ENCODE measurements around the gene ATP6V1A. TPM values are rescaled to one million over a fixed set of nuclear protein-coding genes. Genes with fewer than 3 reads are reported as not detected.

ATP6V1A gene
- total RNA-seq, 1 experiment from 2014 or later, result 67.4 TPM

- H3K36me3 ChIP-seq (replicated peaks; ENCODE audit: control insufficient read depth, insufficient read depth, low read length), result no peaks in the 10 kb centered on the region
- no peak for DNase-seq
- H3K4me3 ChIP-seq (ENCODE audit: insufficient read depth, low read depth, low read length), result no peak overlapping the region
- no peaks in the 10 kb centered on the region for H3K27me3 ChIP-seq (ENCODE audit: control insufficient read depth, insufficient read depth, low read length)
Observed at GRCh38 chr3:113771993-113772392, 25.2 kb downstream of the ATP6V1A start.

DNA sequence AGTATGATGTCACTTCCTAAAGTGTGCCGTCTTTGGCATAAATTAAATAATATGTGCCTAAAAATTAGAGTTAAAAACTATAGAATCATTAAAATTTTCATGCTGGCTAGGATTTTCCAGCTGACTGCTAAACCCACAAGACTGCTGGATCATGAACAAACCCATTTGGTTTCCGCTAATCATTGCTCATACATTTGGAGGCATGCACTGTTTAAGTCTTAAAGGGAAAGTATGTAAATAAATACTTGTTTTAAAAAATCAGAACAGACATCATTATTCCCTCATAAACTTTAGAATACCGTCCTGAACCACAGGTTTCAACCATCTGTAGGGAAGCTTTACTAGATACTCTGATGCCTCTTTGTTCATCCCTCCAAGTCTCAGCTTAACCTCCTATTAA, 26.5 kb downstream of the ATP6V1A start:
- DNase-seq, result no peak
- Histone ChIP-seq H3K27me3 (ENCODE audit: control insufficient read depth, insufficient read depth, low read length) (no peaks in the 10 kb centered on the region), H3K36me3 (replicated peaks; ENCODE audit: control insufficient read depth, insufficient read depth, low read length) (no peaks in the 10 kb centered on the region), H3K4me3 (ENCODE audit: insufficient read depth, low read depth, low read length) (no peak overlapping the region)

DNA sequence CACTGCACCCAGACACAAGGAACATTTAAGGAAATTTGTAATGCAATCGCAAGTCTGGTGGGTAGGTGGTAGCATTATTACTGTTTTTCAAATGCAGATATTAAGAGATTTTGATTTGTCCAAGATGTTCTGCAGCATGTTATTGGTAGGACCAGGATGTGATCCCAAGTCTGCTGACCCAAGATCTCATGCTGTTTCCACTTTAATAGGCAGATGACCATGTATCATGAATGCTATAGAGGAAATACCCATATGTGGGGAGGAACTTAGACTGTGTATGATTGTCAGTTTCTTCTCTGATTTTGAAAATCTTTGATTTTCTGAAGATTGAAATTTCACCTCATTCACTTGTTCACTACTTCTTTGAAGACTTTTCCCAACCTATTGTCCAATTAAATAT, 28.7 kb downstream of the ATP6V1A start:
- DNase-seq, result no peak
- H3K36me3 ChIP-seq (replicated peaks; ENCODE audit: control insufficient read depth, insufficient read depth, low read length), result no peaks in the 10 kb centered on the region
- H3K4me3 ChIP-seq (ENCODE audit: insufficient read depth, low read depth, low read length), result no peak overlapping the region
- no peaks in the 10 kb centered on the region for H3K27me3 ChIP-seq (ENCODE audit: control insufficient read depth, insufficient read depth, low read length)

DNA sequence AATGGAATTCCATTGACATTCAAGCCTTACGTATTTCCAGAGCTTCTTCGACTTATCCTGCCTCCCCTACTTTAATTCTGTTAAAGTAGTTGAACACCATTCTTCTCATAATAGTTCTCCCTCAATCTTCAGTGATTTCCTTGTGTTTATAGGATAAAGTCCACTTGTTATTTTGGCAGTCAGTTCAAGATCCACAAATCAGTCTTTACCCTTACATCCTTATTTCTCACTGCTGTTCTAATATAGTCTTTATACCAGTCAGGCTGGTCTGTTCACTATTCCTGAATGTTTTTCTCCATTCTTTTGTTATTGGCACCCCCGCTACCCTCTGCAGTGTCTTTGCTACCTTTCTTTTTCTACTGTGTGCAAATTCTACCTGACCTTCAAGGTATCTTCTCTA, 29.7 kb downstream of the ATP6V1A start:
- no peak for DNase-seq
- no peaks in the 10 kb centered on the region for H3K27me3 ChIP-seq (ENCODE audit: control insufficient read depth, insufficient read depth, low read length)
- no peak overlapping the region for H3K4me3 ChIP-seq (ENCODE audit: insufficient read depth, low read depth, low read length)

DNA sequence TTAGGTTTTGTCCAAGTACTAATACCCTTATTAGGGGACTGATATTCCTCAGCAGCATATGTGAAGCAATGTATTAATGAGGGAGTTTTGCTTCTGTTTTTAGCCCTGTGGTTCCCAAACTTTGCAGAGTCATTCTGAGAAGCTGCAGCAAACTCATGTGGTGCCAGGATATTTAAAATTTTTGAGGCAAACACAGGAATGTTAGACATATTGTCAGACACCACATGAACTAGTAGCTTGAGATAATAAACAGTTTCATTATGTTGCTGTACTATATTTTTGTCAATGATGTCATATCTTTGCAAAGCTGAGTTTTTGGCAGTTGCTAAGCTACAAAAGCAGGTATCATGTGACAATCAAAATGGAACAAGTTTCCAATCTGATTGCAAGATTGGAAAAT, 36.6 kb downstream of the ATP6V1A start:
- no peak overlapping the region for H3K4me3 ChIP-seq (ENCODE audit: insufficient read depth, low read depth, low read length)
- DNase-seq, result no peak
- no peaks in the 10 kb centered on the region; the same call in 1 of the 2 replicates for H3K36me3 ChIP-seq (replicated peaks; ENCODE audit: control insufficient read depth, insufficient read depth, low read length)
- H3K27me3 ChIP-seq (ENCODE audit: control insufficient read depth, insufficient read depth, low read length), result no peaks in the 10 kb centered on the region

More for the DNA sequence above, 29.7 kb downstream of the ATP6V1A start:
- H3K36me3 ChIP-seq (replicated peaks; ENCODE audit: control insufficient read depth, insufficient read depth, low read length), result no peaks in the 10 kb centered on the region

GRCh38 chr3:113783980-113784379, 37.1 kb downstream of the ATP6V1A start:
- peak; percentile 7 for DNase-seq
- no peaks in the 10 kb centered on the region; the same call in 1 of the 2 replicates for H3K36me3 ChIP-seq (replicated peaks; ENCODE audit: control insufficient read depth, insufficient read depth, low read length)
- H3K27me3 ChIP-seq (ENCODE audit: control insufficient read depth, insufficient read depth, low read length), result no peaks in the 10 kb centered on the region
- no peak overlapping the region for H3K4me3 ChIP-seq (ENCODE audit: insufficient read depth, low read depth, low read length)

- Histone ChIP-seq H3K27me3 (ENCODE audit: control insufficient read depth, insufficient read depth, low read length) (no peaks in the 10 kb centered on the region), H3K36me3 (replicated peaks; ENCODE audit: control insufficient read depth, insufficient read depth, low read length) (peaks cover 2% of the 10 kb centered on the region), H3K4me3 (ENCODE audit: insufficient read depth, low read depth, low read length) (no peak overlapping the region)
- DNase-seq, result no peak
Observed at GRCh38 chr3:113791381-113791780, 44.5 kb downstream of the ATP6V1A start.

- no peak overlapping the region for H3K4me3 ChIP-seq (ENCODE audit: insufficient read depth, low read depth, low read length)
- no peak for DNase-seq
- no peaks in the 10 kb centered on the region for H3K27me3 ChIP-seq (ENCODE audit: control insufficient read depth, insufficient read depth, low read length)
- peaks cover 3% of the 10 kb centered on the region for H3K36me3 ChIP-seq (replicated peaks; ENCODE audit: control insufficient read depth, insufficient read depth, low read length)
Observed at GRCh38 chr3:113794526-113794925, 47.7 kb downstream of the ATP6V1A start.

- Histone ChIP-seq H3K4me3 (ENCODE audit: insufficient read depth, low read depth, low read length) (no peak overlapping the region), H3K27me3 (ENCODE audit: control insufficient read depth, insufficient read depth, low read length) (no peaks in the 10 kb centered on the region), H3K36me3 (replicated peaks; ENCODE audit: control insufficient read depth, insufficient read depth, low read length) (peaks cover 1% of the 10 kb centered on the region)
- no peak for DNase-seq
Observed at GRCh38 chr3:113795693-113796092, 48.9 kb downstream of the ATP6V1A start.

- DNase-seq, result no peak
Observed at GRCh38 chr3:113802795-113803455, 56.1 kb downstream of the ATP6V1A start.

DNA sequence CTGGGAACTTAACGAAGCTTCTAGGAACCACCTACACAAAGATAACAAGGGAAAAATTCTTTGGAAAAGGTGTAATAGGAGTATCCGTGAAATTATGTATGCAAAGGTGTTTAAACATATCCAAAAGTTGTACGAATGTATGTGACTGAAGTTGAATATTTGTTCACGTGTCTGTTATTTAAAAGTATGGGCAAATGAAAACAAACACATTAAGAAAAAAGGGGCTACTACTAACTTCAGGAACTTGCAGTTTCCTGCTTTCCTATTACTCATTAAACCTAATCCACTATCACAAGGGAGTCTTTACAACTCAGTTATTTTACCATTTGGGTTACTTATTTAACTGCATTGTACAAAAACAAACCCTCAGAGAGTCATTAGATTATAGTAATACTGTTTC, 57.8 kb downstream of the ATP6V1A start:
- DNase-seq, result no peak
- Histone ChIP-seq H3K27me3 (ENCODE audit: control insufficient read depth, insufficient read depth, low read length) (no peaks in the 10 kb centered on the region), H3K36me3 (replicated peaks; ENCODE audit: control insufficient read depth, insufficient read depth, low read length) (peaks cover 5% of the 10 kb centered on the region; the same call in 1 of the 2 replicates)

More at GRCh38 chr3:113802795-113803455, 56.1 kb downstream of the ATP6V1A start:
- Histone ChIP-seq H3K27me3 (ENCODE audit: control insufficient read depth, insufficient read depth, low read length) (no peaks in the 10 kb centered on the region), H3K36me3 (replicated peaks; ENCODE audit: control insufficient read depth, insufficient read depth, low read length) (peaks cover 5% of the 10 kb centered on the region), H3K4me3 (ENCODE audit: insufficient read depth, low read depth, low read length) (no peak overlapping the region)

DNA sequence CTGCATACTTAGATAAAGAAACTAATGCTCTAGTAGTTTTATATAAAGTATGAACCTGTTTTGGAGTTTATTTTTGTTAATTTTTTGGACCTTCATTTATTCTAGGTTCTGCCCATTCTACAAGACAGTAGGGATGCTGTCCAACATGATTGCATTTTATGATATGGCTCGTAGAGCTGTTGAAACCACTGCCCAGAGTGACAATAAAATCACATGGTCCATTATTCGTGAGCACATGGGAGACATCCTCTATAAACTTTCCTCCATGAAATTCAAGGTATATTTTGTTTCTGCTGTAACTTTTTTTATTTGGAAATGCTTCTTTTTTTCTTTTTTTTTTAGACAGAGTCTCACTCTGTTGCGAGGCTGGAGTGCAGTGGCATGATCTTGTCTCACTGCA, 58.4 kb downstream of the ATP6V1A start:
- no peak overlapping the region for H3K4me3 ChIP-seq (ENCODE audit: insufficient read depth, low read depth, low read length)
- no peak for DNase-seq
- H3K36me3 ChIP-seq (replicated peaks; ENCODE audit: control insufficient read depth, insufficient read depth, low read length), result peaks cover 5% of the 10 kb centered on the region; the same call in 1 of the 2 replicates
- H3K27me3 ChIP-seq (ENCODE audit: control insufficient read depth, insufficient read depth, low read length), result no peaks in the 10 kb centered on the region

More for the DNA sequence above, 57.8 kb downstream of the ATP6V1A start:
- H3K4me3 ChIP-seq (ENCODE audit: insufficient read depth, low read depth, low read length), result no peak overlapping the region

- no peak overlapping the region for H3K4me3 ChIP-seq (ENCODE audit: insufficient read depth, low read depth, low read length)
- peaks cover 2% of the 10 kb centered on the region; the same call in 1 of the 2 replicates for H3K36me3 ChIP-seq (replicated peaks; ENCODE audit: control insufficient read depth, insufficient read depth, low read length)
- no peaks in the 10 kb centered on the region for H3K27me3 ChIP-seq (ENCODE audit: control insufficient read depth, insufficient read depth, low read length)
- peak; percentile 23 for DNase-seq
Observed at GRCh38 chr3:113812854-113813253, 66.0 kb downstream of the ATP6V1A start.

- H3K4me3 ChIP-seq (ENCODE audit: insufficient read depth, low read depth, low read length), result no peak overlapping the region
- DNase-seq, result no peak
- no peaks in the 10 kb centered on the region for H3K27me3 ChIP-seq (ENCODE audit: control insufficient read depth, insufficient read depth, low read length)
- H3K36me3 ChIP-seq (replicated peaks; ENCODE audit: control insufficient read depth, insufficient read depth, low read length), result no peaks in the 10 kb centered on the region
Observed at GRCh38 chr3:113819866-113820265, 73.0 kb downstream of the ATP6V1A start.

DNA sequence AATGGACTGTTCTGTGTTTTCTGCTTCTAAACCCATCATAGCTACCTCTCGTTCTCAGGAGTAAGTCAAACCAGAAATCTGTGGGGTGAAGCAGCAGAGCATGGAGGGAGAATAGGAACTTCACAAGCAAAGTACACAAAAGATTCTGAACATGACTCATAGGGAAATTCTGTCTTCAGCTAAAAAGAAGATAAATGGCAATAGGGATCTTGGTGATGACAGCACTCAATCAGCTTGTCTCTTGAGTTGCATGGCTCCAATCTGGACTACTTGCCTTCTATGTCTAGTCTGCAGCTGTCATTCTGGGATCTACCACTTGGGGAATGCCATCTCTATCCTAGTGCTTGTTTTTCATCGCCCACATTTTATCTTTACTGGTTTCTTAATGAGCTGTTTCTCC, 78.3 kb downstream of the ATP6V1A start:
- peak; percentile 35 for DNase-seq
- Histone ChIP-seq H3K27me3 (ENCODE audit: control insufficient read depth, insufficient read depth, low read length) (no peaks in the 10 kb centered on the region), H3K36me3 (replicated peaks; ENCODE audit: control insufficient read depth, insufficient read depth, low read length) (no peaks in the 10 kb centered on the region), H3K4me3 (ENCODE audit: insufficient read depth, low read depth, low read length) (no peak overlapping the region)

All from H7 (cell line).